BLaER1 treated with 17β-estradiol and CSF1 and Interleukin-3, amounts not matched to agents 10 nM and 100 nM (cell line): Measurements from ENCODE around the gene CCDC186.
"Not testable (repeated sequence)": the region's sequence is repeated elsewhere in the genome, so short reads cannot be mapped to it uniquely, and the experiment has no call there.

Source experiments
- H3K27ac ChIP-seq, 11 experiments: shearing (Covaris generic); formaldehyde crosslinking; 2 replicates each; pipeline ENCODE4 v1.8.1; 2022
- H3K27me3 ChIP-seq, 11 experiments: shearing (Covaris generic); formaldehyde crosslinking; 2 replicates each; pipeline ENCODE4 v1.8.1; 2022
- H3K36me3 ChIP-seq, 11 experiments: shearing (Covaris generic); formaldehyde crosslinking; 2 replicates each; pipeline ENCODE4 v1.8.1; 2022
- H3K4me1 ChIP-seq, 10 experiments: shearing (Covaris generic); formaldehyde crosslinking; 2 replicates each; pipeline ENCODE4 v1.8.1; 2022
- H3K4me2 ChIP-seq, 11 experiments: shearing (Covaris generic); formaldehyde crosslinking; 2 replicates each; pipeline ENCODE4 v1.8.1; 2022
- H3K4me3 ChIP-seq, 10 experiments: shearing (Covaris generic); formaldehyde crosslinking; 2 replicates each; pipeline ENCODE4 v1.8.1; 2022
- H3K9ac ChIP-seq, 11 experiments: shearing (Covaris generic); formaldehyde crosslinking; 2 replicates each; pipeline ENCODE4 v1.8.1; 2022
- H3K9me3 ChIP-seq, 11 experiments: shearing (Covaris generic); formaldehyde crosslinking; replicated peaks in 1 of 11; 2 replicates each; pipeline ENCODE4 v1.8.1; 2022
- H4K20me1 ChIP-seq, 11 experiments: shearing (Covaris generic); formaldehyde crosslinking; 2 replicates each; pipeline ENCODE4 v1.8.1; 2022
- Cebpa-rat ChIP-seq, 11 experiments: shearing (Covaris generic); IDR thresholded peaks; 2 replicates each; pipeline ENCODE4 v1.8.1; 2022

The CCDC186 gene

GRCh38 chr10:114142018-114142417 lies 32.0 kb downstream of the CCDC186 start:
- H3K9me3 ChIP-seq: no peaks in the 10 kb centered on the region
- no peak overlapping the region for H3K27ac ChIP-seq
- no peaks in the 10 kb centered on the region for H3K27me3 ChIP-seq
- H3K4me1 ChIP-seq: peaks cover 0 to 5% (median 0%) of the 10 kb centered on the region in 10 experiments; a peak in 2 of 20 replicates
- TF ChIP-seq Cebpa-rat (IDR thresholded peaks at IDR 0.05): no peak
- no peaks in the 10 kb centered on the region for H4K20me1 ChIP-seq
- H3K9ac ChIP-seq: no peak overlapping the region
- no peak overlapping the region for H3K4me3 ChIP-seq
- no peak overlapping the region for H3K4me2 ChIP-seq
- H3K36me3 ChIP-seq: peaks cover 33 to 87% (median 53%) of the 10 kb centered on the region in 11 experiments

GRCh38 chr10:114140827-114141226 lies 33.2 kb downstream of the CCDC186 start:
- H3K4me3 ChIP-seq, H3K27ac ChIP-seq, H4K20me1 ChIP-seq, H3K4me2 ChIP-seq, H3K9me3 ChIP-seq, H3K9ac ChIP-seq, H3K4me1 ChIP-seq, H3K27me3 ChIP-seq: not testable (repeated sequence)
- H3K36me3 ChIP-seq: peaks cover 36 to 89% (median 58%) of the 10 kb centered on the region in 11 experiments

- no peaks in the 10 kb centered on the region for H3K27me3 ChIP-seq
- H3K9me3 ChIP-seq: no peaks in the 10 kb centered on the region
- H3K27ac ChIP-seq: no peak overlapping the region
- no peak for TF ChIP-seq Cebpa-rat (IDR thresholded peaks at IDR 0.05)
- peaks cover 0 to 5% (median 0%) of the 10 kb centered on the region in 10 experiments; a peak in 2 of 20 replicates for H3K4me1 ChIP-seq
- H3K4me2 ChIP-seq: no peak overlapping the region
- peaks cover 40 to 90% (median 62%) of the 10 kb centered on the region in 11 experiments for H3K36me3 ChIP-seq
- H4K20me1 ChIP-seq: no peaks in the 10 kb centered on the region
- H3K4me3 ChIP-seq: no peak overlapping the region
- H3K9ac ChIP-seq: no peak overlapping the region
Measured at GRCh38 chr10:114140036-114140435, 34.0 kb downstream of the CCDC186 start.

GRCh38 chr10:114138581-114138980 lies 35.4 kb downstream of the CCDC186 start:
- H3K4me1 ChIP-seq: peaks cover 0 to 5% (median 0%) of the 10 kb centered on the region in 10 experiments; a peak in 2 of 20 replicates
- H3K4me2 ChIP-seq: no peak overlapping the region
- H3K27ac ChIP-seq: no peak overlapping the region
- H3K9ac ChIP-seq: no peak overlapping the region
- no peaks in the 10 kb centered on the region for H3K9me3 ChIP-seq
- H4K20me1 ChIP-seq: no peaks in the 10 kb centered on the region
- no peaks in the 10 kb centered on the region for H3K27me3 ChIP-seq
- TF ChIP-seq Cebpa-rat (IDR thresholded peaks at IDR 0.05): no peak
- peaks cover 49 to 91% (median 68%) of the 10 kb centered on the region in 11 experiments for H3K36me3 ChIP-seq
- H3K4me3 ChIP-seq: no peak overlapping the region

- H3K9me3 ChIP-seq: no peaks in the 10 kb centered on the region
- H3K4me2 ChIP-seq: no peak overlapping the region
- TF ChIP-seq Cebpa-rat (IDR thresholded peaks at IDR 0.05): no peak
- H3K4me3 ChIP-seq: no peak overlapping the region
- H3K27me3 ChIP-seq: no peaks in the 10 kb centered on the region
- no peaks in the 10 kb centered on the region for H4K20me1 ChIP-seq
- peaks cover 0 to 13% (median 8%) of the 10 kb centered on the region in 10 experiments; a peak in 14 of 20 replicates for H3K4me1 ChIP-seq
- H3K36me3 ChIP-seq: peaks cover 32 to 82% (median 62%) of the 10 kb centered on the region in 11 experiments
- H3K9ac ChIP-seq: no peak overlapping the region
- no peak overlapping the region for H3K27ac ChIP-seq
Measured at GRCh38 chr10:114135476-114135875, 38.5 kb downstream of the CCDC186 start.

- H3K27me3 ChIP-seq: no peaks in the 10 kb centered on the region
- no peak overlapping the region for H3K9ac ChIP-seq
- H3K27ac ChIP-seq: no peak overlapping the region
- peaks cover 48 to 92% (median 86%) of the 10 kb centered on the region in 11 experiments for H3K36me3 ChIP-seq
- no peak overlapping the region for H3K4me3 ChIP-seq
- H4K20me1 ChIP-seq: no peaks in the 10 kb centered on the region
- H3K9me3 ChIP-seq: no peaks in the 10 kb centered on the region
- H3K4me2 ChIP-seq: peak overlapping the region in 6 of 11 experiments; percentile 9 to 36 (median 20); a peak in 6 of 22 replicates
- no peak for TF ChIP-seq Cebpa-rat (IDR thresholded peaks at IDR 0.05)
- peaks cover 0 to 13% (median 8%) of the 10 kb centered on the region in 10 experiments; a peak in 14 of 20 replicates for H3K4me1 ChIP-seq
Measured at GRCh38 chr10:114131094-114131493, 42.9 kb downstream of the CCDC186 start.

- no peaks in the 10 kb centered on the region for H4K20me1 ChIP-seq
- TF ChIP-seq Cebpa-rat (IDR thresholded peaks at IDR 0.05): no peak
Measured at GRCh38 chr10:114121031-114121430, 53.0 kb downstream of the CCDC186 start.

GRCh38 chr10:114118514-114118913 lies 55.5 kb downstream of the CCDC186 start:
- no peaks in the 10 kb centered on the region for H3K4me1 ChIP-seq
- no peaks in the 10 kb centered on the region for H3K27me3 ChIP-seq
- peaks cover 0 to 9% (median 2%) of the 10 kb centered on the region in 11 experiments; a peak in 6 of 22 replicates for H3K36me3 ChIP-seq
- H3K4me3 ChIP-seq: no peak overlapping the region
- H3K9ac ChIP-seq: no peak overlapping the region
- H3K9me3 ChIP-seq: no peaks in the 10 kb centered on the region
- no peak for TF ChIP-seq Cebpa-rat (IDR thresholded peaks at IDR 0.05)
- no peak overlapping the region for H3K27ac ChIP-seq
- no peaks in the 10 kb centered on the region for H4K20me1 ChIP-seq
- H3K4me2 ChIP-seq: no peak overlapping the region

More at GRCh38 chr10:114121031-114121430, 53.0 kb downstream of the CCDC186 start:
- no peak overlapping the region for H3K4me2 ChIP-seq
- H3K4me3 ChIP-seq: no peak overlapping the region
- H3K36me3 ChIP-seq: peaks cover 0 to 33% (median 17%) of the 10 kb centered on the region in 11 experiments; a peak in 16 of 22 replicates
- H3K9me3 ChIP-seq: no peaks in the 10 kb centered on the region
- no peak overlapping the region for H3K27ac ChIP-seq
- H3K4me1 ChIP-seq: no peaks in the 10 kb centered on the region
- H3K27me3 ChIP-seq: no peaks in the 10 kb centered on the region
- H3K9ac ChIP-seq: no peak overlapping the region

GRCh38 chr10:114117728-114118127 lies 56.3 kb downstream of the CCDC186 start:
- H3K4me3 ChIP-seq: no peak overlapping the region

More at GRCh38 chr10:114117728-114118127, 56.3 kb downstream of the CCDC186 start:
- Histone ChIP-seq H3K36me3 (peaks cover 0 to 6% (median 0%) of the 10 kb centered on the region in 11 experiments; a peak in 3 of 22 replicates), H3K4me2 (no peak overlapping the region), H3K27ac (no peak overlapping the region), H4K20me1 (no peaks in the 10 kb centered on the region), H3K4me1 (no peaks in the 10 kb centered on the region), H3K9ac (no peak overlapping the region), H3K27me3 (no peaks in the 10 kb centered on the region), H3K9me3 (no peaks in the 10 kb centered on the region)
- TF ChIP-seq Cebpa-rat (IDR thresholded peaks at IDR 0.05): no peak
